SK-N-SH treated with all-trans-retinoic acid at 6 μM for 48 hours (cell line): Measurements from ENCODE around the gene GRM4.

Source experiments
- POU6F1 ChIP-seq: fragments of 250-450 bp; sonication (Bioruptor Pico); IDR thresholded peaks from 2 replicates; pipeline ENCODE4 v1.8.0; 2021; ENCODE audit warnings: low read depth, mild to moderate bottlenecking, moderate library complexity, borderline replicate concordance
- TSHZ2 ChIP-seq: fragments of 250-450 bp; sonication (Bioruptor Pico); IDR thresholded peaks from 2 replicates; pipeline ENCODE4 v1.5.0; 2020; ENCODE audit warnings: mild to moderate bottlenecking, moderate library complexity
- ZNF565 ChIP-seq: fragments of 450-650 bp; formaldehyde crosslinking; conservative IDR thresholded peaks from 2 replicates; pipeline ENCODE4 v1.5.0; 2020; ENCODE audit warnings: low read depth, mild to moderate bottlenecking, moderate library complexity

GRCh38 chr6:34102099-34102656 is 43.7 kb downstream of the GRM4 start:
- TF ChIP-seq POU6F1 (CRISPR knock-in tag) (no peak), TSHZ2 (no peak), ZNF565 (CRISPR knock-in tag) (no peak)
